Fibroblast of lung (primary cell): ENCODE measurements around the gene NMUR1. TPM values are rescaled to one million over a fixed set of nuclear protein-coding genes. Genes with fewer than 3 reads are reported as not detected.
"Not testable (repeated sequence)": the region's sequence is repeated elsewhere in the genome, so short reads cannot be mapped to it uniquely, and the experiment has no call there.

ENCODE experiments used
- DNase-seq, 2 donors: peaks; one replicate each; pipeline versions ENCODE4 v3.0.0 to v3.0.0-alpha.2; 2010; ENCODE audit warnings: low read depth in 2 of 2
- H2AFZ ChIP-seq: 2 replicates; pipeline ENCODE4 v1.5.1; 2012; ENCODE audit warnings: low read length, control low read depth, inconsistent platforms
- H3K27ac ChIP-seq: 2 replicates; pipeline ENCODE4 v1.5.1; 2011; ENCODE audit warnings: low read length, control low read depth; ENCODE audit not compliant: insufficient read depth
- H3K27me3 ChIP-seq: 2 replicates; pipeline ENCODE4 v1.5.1; 2011; ENCODE audit warnings: mild to moderate bottlenecking, low read length; ENCODE audit not compliant: control insufficient read depth, insufficient read depth
- H3K36me3 ChIP-seq: 2 replicates; pipeline ENCODE4 v1.5.1; 2011; ENCODE audit warnings: low read length; ENCODE audit not compliant: control insufficient read depth, insufficient read depth
- H3K4me1 ChIP-seq: 2 replicates; pipeline ENCODE4 v1.5.1; 2011; ENCODE audit warnings: low read length; ENCODE audit not compliant: control insufficient read depth, insufficient read depth; ENCODE audit errors: extremely low read depth
- H3K4me2 ChIP-seq: 2 replicates; pipeline ENCODE4 v1.5.1; 2011; ENCODE audit warnings: low read length, control low read depth; ENCODE audit not compliant: insufficient read depth; ENCODE audit errors: extremely low read depth
- H3K4me3 ChIP-seq, 4 experiments: fragments of 200-600 bp in 1 of 4; sonication (generic) in 1 of 4; replicated peaks in 1 of 4; 2 replicates each; pipeline ENCODE4 v1.5.1; 2011 to 2016; ENCODE audit warnings: low read length in 4 of 4, low read depth in 3 of 4, mild to moderate bottlenecking in 3 of 4, control low read depth in 2 of 4, inconsistent platforms in 1 of 4, mixed read lengths in 1 of 4; ENCODE audit not compliant: insufficient read depth in 1 of 4; ENCODE audit errors: control extremely low read depth in 1 of 4
- H3K79me2 ChIP-seq: 2 replicates; pipeline ENCODE4 v1.5.1; 2012; ENCODE audit warnings: mild to moderate bottlenecking, low read length, inconsistent platforms; ENCODE audit not compliant: control insufficient read depth, insufficient read depth
- H3K9ac ChIP-seq: 2 replicates; pipeline ENCODE4 v1.5.1; 2011; ENCODE audit warnings: mild to moderate bottlenecking, low read length, control low read depth; ENCODE audit not compliant: insufficient read depth
- H3K9me3 ChIP-seq: 2 replicates; pipeline ENCODE4 v1.5.1; 2012; ENCODE audit warnings: low read depth, low read length; ENCODE audit not compliant: control insufficient read depth, insufficient read depth
- H4K20me1 ChIP-seq: 2 replicates; pipeline ENCODE4 v1.5.1; 2011; ENCODE audit warnings: low read length; ENCODE audit not compliant: control insufficient read depth, insufficient read depth; ENCODE audit errors: extremely low read depth
- CTCF ChIP-seq, 2 donors: IDR thresholded peaks in 1 of 2; conservative IDR thresholded peaks in 1 of 2; 1 replicate in 1 of 2; 2 replicates in 1 of 2; pipeline ENCODE4 v1.5.1; 2011 to 2012; ENCODE audit warnings: low read length in 2 of 2, control low read depth in 1 of 2, inconsistent platforms in 1 of 2, low read depth in 1 of 2, mild to moderate bottlenecking in 1 of 2
- EZH2 ChIP-seq: IDR thresholded peaks from 2 replicates; pipeline ENCODE4 v1.5.1; 2012; ENCODE audit warnings: low read length, control low read depth, mild to moderate bottlenecking; ENCODE audit errors: missing control alignments
- polyA minus RNA-seq: library from RNA; depleted of rRNA, polyadenylated mRNA; stranded (reverse); fragments of >200 nt; gene quantifications from 2 replicates; pipeline ENCODE4 v1.2.3, GENCODE V29; 2011; ENCODE audit warnings: low replicate concordance
- polyA plus RNA-seq, 2 donors: library from polyadenylated mRNA; depleted of rRNA in 1 of 2; stranded (reverse) in 1 of 2; unstranded in 1 of 2; fragments of >200 nt; gene quantifications; 2 replicates each; pipeline ENCODE4 v1.2.1, GENCODE V29; 2011 to 2012; ENCODE audit warnings: missing spikeins in 1 of 2
- total RNA-seq: library from RNA; depleted of rRNA; stranded (reverse); fragments of >200 nt; gene quantifications from 2 replicates; pipeline ENCODE4 v1.2.1, GENCODE V29; 2014

Gene NMUR1
- under 0.01 and 0.50 TPM in 2 replicates for total RNA-seq
- polyA plus RNA-seq = 0.01 and 0.02 TPM in 2 replicates
- 0.06 TPM in 1 of 2 replicates, not detected in the other for polyA plus RNA-seq (2012)
- polyA minus RNA-seq = not detected in 2 replicates

GRCh38 chr2:231530099-231531011 is at the start of gene NMUR1:
TSS of gene NMUR1 (minus strand) at chr2:231530445. CDS start at chr2:231530361, 84 bp downstream.
- peak in 1 of 2 donors; percentile 10 for DNase-seq
- Histone ChIP-seq H3K4me2 (peak within 1 kb of the TSS; percentile 15), H3K27me3 (peaks cover 13% of the 10 kb centered on the region), H4K20me1 (no peaks in the 10 kb centered on the region), H3K36me3 (no peaks in the 10 kb centered on the region), H3K79me2 (no peaks in the 10 kb centered on the region), H2AFZ (no peak within 1 kb of the TSS), H3K4me3 (peak within 1 kb of the TSS in 1 of 4 experiments; percentile 32), H3K4me1 (no peaks in the 10 kb centered on the region), H3K9me3 (no peaks in the 10 kb centered on the region), H3K27ac (no peak within 1 kb of the TSS), H3K9ac (no peak within 1 kb of the TSS)
- TF ChIP-seq EZH2 = no peak
- peak; percentile 31 to 52 for TF ChIP-seq CTCF (conservative IDR thresholded peaks at IDR 0.05 in 1 of 2, IDR thresholded peaks at IDR 0.05 in 1 of 2; ENCODE audit: low read depth in 1 of 2, low read length in 2 of 2)

- H3K27ac ChIP-seq = no peak overlapping the region
- H3K9ac ChIP-seq = no peak overlapping the region
- no peaks in the 10 kb centered on the region for H3K36me3 ChIP-seq
- no peak overlapping the region for H3K4me3 ChIP-seq
- no peaks in the 10 kb centered on the region for H4K20me1 ChIP-seq
- TF ChIP-seq EZH2 (no peak), CTCF (conservative IDR thresholded peaks at IDR 0.05 in 1 of 2, IDR thresholded peaks at IDR 0.05 in 1 of 2; ENCODE audit: low read depth in 1 of 2, low read length in 2 of 2) (no peak)
- no peaks in the 10 kb centered on the region for H3K27me3 ChIP-seq
- H2AFZ ChIP-seq = no peak overlapping the region
- no peaks in the 10 kb centered on the region for H3K4me1 ChIP-seq
- H3K79me2 ChIP-seq = no peaks in the 10 kb centered on the region
- DNase-seq = no peak
- no peaks in the 10 kb centered on the region for H3K9me3 ChIP-seq
- no peak overlapping the region for H3K4me2 ChIP-seq
These were observed 49.3 kb upstream of the NMUR1 start for GRCh38 chr2:231579560-231579959.

GRCh38 chr2:231578655-231579054 is 48.4 kb upstream of the NMUR1 start:
- not testable (repeated sequence) for DNase-seq, H3K79me2 ChIP-seq, H3K9ac ChIP-seq, H3K4me1 ChIP-seq, H3K36me3 ChIP-seq, H2AFZ ChIP-seq, H3K9me3 ChIP-seq, H3K4me2 ChIP-seq, H3K4me3 ChIP-seq, H4K20me1 ChIP-seq, H3K27ac ChIP-seq, H3K27me3 ChIP-seq
